Hepatocyte (in vitro differentiated cells): ENCODE data around the gene FHOD3. TPM values are rescaled to one million over a fixed set of nuclear protein-coding genes. Genes with fewer than 3 reads are reported as not detected.
"Not testable (repeated sequence)": the region's sequence is repeated elsewhere in the genome, so short reads cannot be mapped to it uniquely, and the experiment has no call there.

Experiments used
- DNase-seq: peaks from one replicate; pipeline ENCODE4 v3.0.0-alpha.2; 2016; ENCODE audit warnings: low spot score
- H2AFZ ChIP-seq: fragments of 200-600 bp; sonication (generic); 2 replicates; pipeline ENCODE4 v1.6.0; 2016; ENCODE audit warnings: antibody characterized with exemption, mild to moderate bottlenecking
- H3K27ac ChIP-seq: fragments of 200-600 bp; sonication (generic); 2 replicates; pipeline ENCODE4 v1.5.1; 2016; ENCODE audit warnings: mild to moderate bottlenecking
- H3K27me3 ChIP-seq: fragments of 200-600 bp; sonication (generic); 2 replicates; pipeline ENCODE4 v1.6.1; 2016
- H3K36me3 ChIP-seq: fragments of 200-600 bp; sonication (generic); replicated peaks from 2 replicates; pipeline ENCODE4 v1.5.1; 2016; ENCODE audit warnings: low read depth; ENCODE audit not compliant: insufficient read depth
- H3K4me1 ChIP-seq: fragments of 200-600 bp; sonication (generic); 2 replicates; pipeline ENCODE4 v1.5.1; 2016; ENCODE audit warnings: mild to moderate bottlenecking, moderate library complexity; ENCODE audit not compliant: insufficient read depth
- H3K4me2 ChIP-seq: fragments of 200-600 bp; sonication (generic); 2 replicates; pipeline ENCODE4 v1.6.0; 2016
- H3K4me3 ChIP-seq: fragments of 200-600 bp; sonication (generic); 2 replicates; pipeline ENCODE4 v1.5.1; 2016; ENCODE audit warnings: mild to moderate bottlenecking
- H3K79me2 ChIP-seq: fragments of 200-600 bp; sonication (generic); 2 replicates; pipeline ENCODE4 v1.6.0; 2017; ENCODE audit warnings: mild to moderate bottlenecking
- H3K9me2 ChIP-seq: fragments of 200-600 bp; sonication (generic); replicated peaks from 2 replicates; pipeline ENCODE4 v1.6.0; 2017; ENCODE audit warnings: mild to moderate bottlenecking; ENCODE audit not compliant: insufficient read depth
- H3K9me3 ChIP-seq: fragments of 200-600 bp; sonication (generic); 2 replicates; pipeline ENCODE4 v1.5.1; 2016; ENCODE audit warnings: low read depth, mild to moderate bottlenecking
- H4K20me1 ChIP-seq: fragments of 200-600 bp; sonication (generic); 2 replicates; pipeline ENCODE4 v1.6.0; 2016; ENCODE audit warnings: mild to moderate bottlenecking; ENCODE audit not compliant: insufficient read depth, poor library complexity, severe bottlenecking
- EZH2 ChIP-seq: fragments of 200-600 bp; sonication (generic); IDR thresholded peaks from 2 replicates; pipeline ENCODE4 v1.6.1; 2016; ENCODE audit warnings: antibody characterized with exemption, mild to moderate bottlenecking, borderline replicate concordance
- EZH2phosphoT487 ChIP-seq: fragments of 200-600 bp; sonication (generic); IDR thresholded peaks from one replicate; pipeline ENCODE4 v1.6.1; 2018; ENCODE audit warnings: antibody characterized with exemption, mild to moderate bottlenecking, low read depth, moderate library complexity; ENCODE audit not compliant: unreplicated experiment, severe bottlenecking
- WGBS: methylation state at CpG from one replicate; pipeline ENCODE4 v1.1.6; 2016; ENCODE audit warnings: low lambda C conversion rate; ENCODE audit errors: missing lambda C conversion rate; 5-methylcytosine and 5-hydroxymethylcytosine counted together
- polyA plus RNA-seq: library from polyadenylated mRNA; unstranded; fragments of >200 nt; fragmentation: Nextera tagmentation; extraction: Ambion mirVana; gene quantifications from 2 replicates; pipeline ENCODE4 v1.2.1, GENCODE V29; 2016
- total RNA-seq: library from RNA; depleted of rRNA; stranded (reverse); fragments of >200 nt; gene quantifications from 2 replicates; pipeline ENCODE4 v1.2.3, GENCODE V29; 2014
- TF ChIP-seq, protein P1 (sequence below): fragments of 200-600 bp; sonication (generic); IDR thresholded peaks from 2 replicates; pipeline ENCODE4 v1.5.1; 2016; ENCODE audit warnings: antibody characterized with exemption, mild to moderate bottlenecking; ENCODE audit not compliant: poor library complexity

The FHOD3 gene
- total and polyA plus RNA-seq, 2 experiments from 2014 or later = 1.7 to 2.7 TPM

DNA sequence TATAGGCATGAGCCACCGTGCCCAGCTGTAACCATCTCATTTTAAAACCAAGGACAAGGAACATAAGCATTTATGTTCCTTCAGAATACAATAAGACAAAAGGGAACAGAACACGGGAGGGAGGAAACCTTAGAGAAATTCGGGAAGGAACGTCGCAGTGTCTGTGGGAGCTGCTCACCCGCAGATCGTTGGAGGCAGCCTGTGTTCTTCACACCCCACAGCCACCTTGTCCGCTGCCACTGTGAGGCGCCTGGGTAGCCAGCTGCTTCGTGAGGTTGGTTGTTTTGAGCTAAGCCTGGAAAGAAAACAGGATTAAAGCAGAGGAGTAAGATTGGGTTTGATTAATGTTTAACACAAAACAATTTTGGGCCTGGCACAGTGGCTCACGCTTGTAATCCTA, 250.0 kb downstream of the FHOD3 start:
- no peak for DNase-seq
- no peak overlapping the region for H3K27ac ChIP-seq
- H2AFZ ChIP-seq = no peak overlapping the region
- H3K36me3 ChIP-seq = no peaks in the 10 kb centered on the region
- H3K4me1 ChIP-seq = no peaks in the 10 kb centered on the region
- no peak overlapping the region for H3K4me2 ChIP-seq
- no peaks in the 10 kb centered on the region for H3K9me3 ChIP-seq
- no peaks in the 10 kb centered on the region for H3K79me2 ChIP-seq
- no peaks in the 10 kb centered on the region for H3K9me2 ChIP-seq
- no peaks in the 10 kb centered on the region for H3K27me3 ChIP-seq
- no peak for TF ChIP-seq EZH2phosphoT487
- TF ChIP-seq, protein P1, sequence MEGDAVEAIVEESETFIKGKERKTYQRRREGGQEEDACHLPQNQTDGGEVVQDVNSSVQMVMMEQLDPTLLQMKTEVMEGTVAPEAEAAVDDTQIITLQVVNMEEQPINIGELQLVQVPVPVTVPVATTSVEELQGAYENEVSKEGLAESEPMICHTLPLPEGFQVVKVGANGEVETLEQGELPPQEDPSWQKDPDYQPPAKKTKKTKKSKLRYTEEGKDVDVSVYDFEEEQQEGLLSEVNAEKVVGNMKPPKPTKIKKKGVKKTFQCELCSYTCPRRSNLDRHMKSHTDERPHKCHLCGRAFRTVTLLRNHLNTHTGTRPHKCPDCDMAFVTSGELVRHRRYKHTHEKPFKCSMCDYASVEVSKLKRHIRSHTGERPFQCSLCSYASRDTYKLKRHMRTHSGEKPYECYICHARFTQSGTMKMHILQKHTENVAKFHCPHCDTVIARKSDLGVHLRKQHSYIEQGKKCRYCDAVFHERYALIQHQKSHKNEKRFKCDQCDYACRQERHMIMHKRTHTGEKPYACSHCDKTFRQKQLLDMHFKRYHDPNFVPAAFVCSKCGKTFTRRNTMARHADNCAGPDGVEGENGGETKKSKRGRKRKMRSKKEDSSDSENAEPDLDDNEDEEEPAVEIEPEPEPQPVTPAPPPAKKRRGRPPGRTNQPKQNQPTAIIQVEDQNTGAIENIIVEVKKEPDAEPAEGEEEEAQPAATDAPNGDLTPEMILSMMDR = no peak
- TF ChIP-seq EZH2 = no peak
- WGBS = 86% methylated on average over 11 of the region's 11 CpGs
- H3K4me3 ChIP-seq = no peak overlapping the region
- no peaks in the 10 kb centered on the region for H4K20me1 ChIP-seq

DNA sequence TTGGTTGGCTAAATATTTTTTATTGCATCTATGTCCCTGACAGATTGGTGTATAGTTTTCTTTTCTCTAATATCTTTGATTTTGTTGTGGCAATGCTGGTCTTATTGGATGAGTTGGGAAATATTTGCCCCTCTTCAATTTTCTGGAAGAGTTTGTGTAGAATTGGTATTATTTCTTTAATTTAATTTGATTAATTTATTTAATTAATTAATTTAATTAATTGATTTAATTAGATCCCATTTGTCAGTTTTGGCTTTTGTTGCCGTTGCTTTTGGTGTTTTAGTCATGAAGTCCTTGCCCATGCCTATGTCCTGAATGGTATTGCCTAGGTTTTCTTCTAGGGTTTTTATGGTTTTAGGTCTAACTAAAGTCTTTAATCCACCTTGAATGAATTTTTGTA, 253.8 kb downstream of the FHOD3 start:
- not testable (repeated sequence) for H2AFZ ChIP-seq, DNase-seq, H4K20me1 ChIP-seq, H3K9me3 ChIP-seq, H3K4me1 ChIP-seq, H3K4me3 ChIP-seq, H3K36me3 ChIP-seq, H3K27ac ChIP-seq, H3K9me2 ChIP-seq, H3K79me2 ChIP-seq, H3K4me2 ChIP-seq, H3K27me3 ChIP-seq
- 90% methylated on average over 1 of the region's 1 CpG for WGBS

- no peaks in the 10 kb centered on the region for H3K27me3 ChIP-seq
- H3K4me1 ChIP-seq = no peaks in the 10 kb centered on the region
- TF ChIP-seq, protein P1 = no peak
- TF ChIP-seq EZH2phosphoT487 = no peak
- no peak for TF ChIP-seq EZH2
- no peak overlapping the region for H2AFZ ChIP-seq
- H4K20me1 ChIP-seq = no peaks in the 10 kb centered on the region
- no peaks in the 10 kb centered on the region for H3K9me2 ChIP-seq
- H3K4me3 ChIP-seq = no peak overlapping the region
- DNase-seq = no peak
- H3K27ac ChIP-seq = no peak overlapping the region
- WGBS = 63% methylated on average over 1 of the region's 1 CpG
- H3K4me2 ChIP-seq = no peak overlapping the region
- H3K9me3 ChIP-seq = no peaks in the 10 kb centered on the region
- H3K36me3 ChIP-seq = no peaks in the 10 kb centered on the region
- H3K79me2 ChIP-seq = no peaks in the 10 kb centered on the region
Observed at GRCh38 chr18:36558234-36558633, 260.7 kb downstream of the FHOD3 start.

DNA sequence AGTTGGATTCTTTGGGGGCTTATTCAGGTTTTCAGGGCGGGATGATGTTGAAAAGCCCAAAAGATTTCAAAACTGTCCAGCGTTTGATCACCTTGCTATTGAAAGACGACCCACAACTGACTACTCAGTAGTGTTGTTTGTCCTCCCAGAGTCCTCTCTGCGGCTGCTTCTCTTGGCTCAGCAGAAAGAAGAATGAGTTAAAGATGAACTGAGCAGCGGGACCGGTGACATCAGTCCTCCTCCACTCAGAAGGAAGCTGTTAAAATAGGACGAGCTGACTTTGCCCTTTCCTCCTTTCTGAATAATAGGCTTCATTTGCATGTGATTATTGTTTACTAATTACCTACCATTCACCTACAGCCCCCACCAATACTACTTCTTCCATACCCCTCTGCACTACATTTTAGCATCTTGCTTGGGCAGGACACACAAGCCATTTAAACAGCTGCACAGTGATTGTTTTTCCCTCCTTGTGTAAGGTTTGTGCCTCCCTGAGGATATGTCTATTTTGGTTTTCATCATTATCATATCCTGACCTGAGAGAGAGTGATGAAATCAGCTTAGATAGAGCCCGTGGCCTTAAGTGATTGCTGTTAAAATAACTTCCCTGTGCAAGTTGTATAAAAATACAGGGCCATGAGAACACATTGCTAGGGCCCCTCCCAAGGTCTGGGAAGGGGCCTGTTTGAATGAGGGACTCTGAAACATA, 261.8 kb downstream of the FHOD3 start:
- Histone ChIP-seq H3K9me2 (no peaks in the 10 kb centered on the region), H3K79me2 (no peaks in the 10 kb centered on the region), H3K36me3 (no peaks in the 10 kb centered on the region), H2AFZ (no peak overlapping the region), H3K9me3 (no peaks in the 10 kb centered on the region), H4K20me1 (no peaks in the 10 kb centered on the region), H3K4me2 (no peak overlapping the region), H3K27me3 (peaks cover 2% of the 10 kb centered on the region), H3K4me3 (no peak overlapping the region), H3K4me1 (no peaks in the 10 kb centered on the region), H3K27ac (no peak overlapping the region)
- DNase-seq = no peak
- TF ChIP-seq, protein P1 = no peak
- TF ChIP-seq EZH2phosphoT487 = no peak
- 86% methylated on average over 8 of the region's 8 CpGs for WGBS
